ENCODE data around the gene ZDHHC17. TPM values are rescaled to one million over a fixed set of nuclear protein-coding genes. Genes with fewer than 3 reads are reported as not detected.

Gene ZDHHC17
- total RNA-seq, 1 experiment from 2014 or later, result 35.3 TPM

- no TSS peak for BruUV-seq (replicated peaks)
- no peak for ATAC-seq
- POLR2A ChIA-PET (ENCODE audit: unreplicated experiment), result no interaction called here
Observed at GRCh38 chr12:76874027-76874426, 110.1 kb downstream of the ZDHHC17 start.

GRCh38 chr12:76874491-76875190 is 110.7 kb downstream of the ZDHHC17 start:
- Histone ChIP-seq H3K27me3 (ENCODE audit: low read length) (no peaks in the 10 kb centered on the region), H3K79me2 (ENCODE audit: low read length) (peaks cover 11% of the 10 kb centered on the region; the same call in 1 of the 2 replicates), H3K4me3 (ENCODE audit: low read length) (no peak overlapping the region), H3F3A (ENCODE audit: low read length, unreplicated experiment) (no peaks in the 10 kb centered on the region), H3K9ac (ENCODE audit: low read length) (no peak overlapping the region), H3K27ac (ENCODE audit: low read length) (no peak overlapping the region), H3K4me1 (ENCODE audit: insufficient read depth, low read length) (peaks cover 14% of the 10 kb centered on the region), H3K4me2 (ENCODE audit: low read length) (no peak overlapping the region), H3K9me2 (replicated peaks; ENCODE audit: low read length) (no peaks in the 10 kb centered on the region), H4K20me1 (ENCODE audit: low read length) (no peaks in the 10 kb centered on the region), H3K9me3 (ENCODE audit: low read length) (no peaks in the 10 kb centered on the region), H2AFZ (ENCODE audit: low read length) (no peak overlapping the region), H3K36me3 (ENCODE audit: low read depth, low read length) (no peaks in the 10 kb centered on the region)
- intact Hi-C loops (cut with micrococcal nuclease), result loop anchor here (5.0 kb wide), 1 partner anchor 138 kb away; no protein-coding TSS in a partner anchor
- no peak for ATAC-seq
- no TSS peak for BruUV-seq (replicated peaks)
- DNase-seq, result no peak
- no peak for TF ChIP-seq EZH2phosphoT487 (IDR thresholded peaks at IDR 0.05; ENCODE audit: borderline replicate concordance, low read length)
- no peak for TF ChIP-seq CTCF (conservative IDR thresholded peaks at IDR 0.05; ENCODE audit: low read depth, low read length)
- no peak for TF ChIP-seq EZH2 (IDR thresholded peaks at IDR 0.05; ENCODE audit: low read length, unreplicated experiment)
- POLR2A ChIA-PET (ENCODE audit: unreplicated experiment), result no interaction called here
- CTCF ChIA-PET, result interaction anchor here (0.8 kb wide), 1 partner anchor 127 kb away, joined by 6 read pairs; no protein-coding TSS in a partner anchor

More at GRCh38 chr12:76874027-76874426, 110.1 kb downstream of the ZDHHC17 start:
- Histone ChIP-seq H3K27ac (ENCODE audit: low read length) (no peak overlapping the region), H3K27me3 (ENCODE audit: low read length) (no peaks in the 10 kb centered on the region), H3K9me2 (replicated peaks; ENCODE audit: low read length) (no peaks in the 10 kb centered on the region), H3K4me1 (ENCODE audit: insufficient read depth, low read length) (peaks cover 10% of the 10 kb centered on the region), H3K9ac (ENCODE audit: low read length) (no peak overlapping the region), H3K36me3 (ENCODE audit: low read depth, low read length) (no peaks in the 10 kb centered on the region), H4K20me1 (ENCODE audit: low read length) (no peaks in the 10 kb centered on the region), H3K4me3 (ENCODE audit: low read length) (no peak overlapping the region), H3K9me3 (ENCODE audit: low read length) (no peaks in the 10 kb centered on the region), H3K79me2 (ENCODE audit: low read length) (peaks cover 11% of the 10 kb centered on the region; the same call in 1 of the 2 replicates), H3F3A (ENCODE audit: low read length, unreplicated experiment) (no peaks in the 10 kb centered on the region), H2AFZ (ENCODE audit: low read length) (no peak overlapping the region), H3K4me2 (ENCODE audit: low read length) (no peak overlapping the region)
- intact Hi-C loops (cut with micrococcal nuclease), result no loop called here
- TF ChIP-seq CTCF (conservative IDR thresholded peaks at IDR 0.05; ENCODE audit: low read depth, low read length), result no peak
- no peak for TF ChIP-seq EZH2 (IDR thresholded peaks at IDR 0.05; ENCODE audit: low read length, unreplicated experiment)
- TF ChIP-seq EZH2phosphoT487 (IDR thresholded peaks at IDR 0.05; ENCODE audit: borderline replicate concordance, low read length), result no peak
- CTCF ChIA-PET, result interaction anchor here (0.8 kb wide), 1 partner anchor 127 kb away, joined by 6 read pairs; no protein-coding TSS in a partner anchor
- no peak for DNase-seq

- H3K9ac ChIP-seq (ENCODE audit: low read length), result no peak overlapping the region
- H4K20me1 ChIP-seq (ENCODE audit: low read length), result no peaks in the 10 kb centered on the region
- ATAC-seq (no peak), DNase-seq (no peak)
- no peaks in the 10 kb centered on the region for H3K9me2 ChIP-seq (replicated peaks; ENCODE audit: low read length)
- H3K9me3 ChIP-seq (ENCODE audit: low read length), result no peaks in the 10 kb centered on the region
- intact Hi-C loops (cut with micrococcal nuclease), result loop anchor here (5.0 kb wide), 1 partner anchor 136 kb away; no protein-coding TSS in a partner anchor
- H3K4me3 ChIP-seq (ENCODE audit: low read length), result peak overlapping the region; percentile 75; the same call in 1 of the 2 replicates
- H3F3A ChIP-seq (ENCODE audit: low read length, unreplicated experiment), result no peaks in the 10 kb centered on the region
- no peaks in the 10 kb centered on the region for H3K36me3 ChIP-seq (ENCODE audit: low read depth, low read length)
- H3K27me3 ChIP-seq (ENCODE audit: low read length), result no peaks in the 10 kb centered on the region
- peaks cover 16% of the 10 kb centered on the region for H3K4me1 ChIP-seq (ENCODE audit: insufficient read depth, low read length)
- POLR2A ChIA-PET (ENCODE audit: unreplicated experiment), result no interaction called here
- CTCF ChIA-PET, result no interaction called here
- no peak overlapping the region for H3K27ac ChIP-seq (ENCODE audit: low read length)
- TF ChIP-seq CTCF (conservative IDR thresholded peaks at IDR 0.05; ENCODE audit: low read depth, low read length) (no peak), EZH2 (IDR thresholded peaks at IDR 0.05; ENCODE audit: low read length, unreplicated experiment) (no peak), EZH2phosphoT487 (IDR thresholded peaks at IDR 0.05; ENCODE audit: borderline replicate concordance, low read length) (no peak)
- BruUV-seq (replicated peaks), result no TSS peak
- peaks cover 11% of the 10 kb centered on the region; the same call in 1 of the 2 replicates for H3K79me2 ChIP-seq (ENCODE audit: low read length)
- H2AFZ ChIP-seq (ENCODE audit: low read length), result no peak overlapping the region
- peak overlapping the region; percentile 91 for H3K4me2 ChIP-seq (ENCODE audit: low read length)
Observed at GRCh38 chr12:76876696-76877229, 112.8 kb downstream of the ZDHHC17 start.

Measured in PC-3 (cell line).